Measurements from ENCODE around the gene SLC7A8.

- no peak for TF ChIP-seq POLR2A (IDR thresholded peaks at IDR 0.05)
- TF ChIP-seq, protein P1, sequence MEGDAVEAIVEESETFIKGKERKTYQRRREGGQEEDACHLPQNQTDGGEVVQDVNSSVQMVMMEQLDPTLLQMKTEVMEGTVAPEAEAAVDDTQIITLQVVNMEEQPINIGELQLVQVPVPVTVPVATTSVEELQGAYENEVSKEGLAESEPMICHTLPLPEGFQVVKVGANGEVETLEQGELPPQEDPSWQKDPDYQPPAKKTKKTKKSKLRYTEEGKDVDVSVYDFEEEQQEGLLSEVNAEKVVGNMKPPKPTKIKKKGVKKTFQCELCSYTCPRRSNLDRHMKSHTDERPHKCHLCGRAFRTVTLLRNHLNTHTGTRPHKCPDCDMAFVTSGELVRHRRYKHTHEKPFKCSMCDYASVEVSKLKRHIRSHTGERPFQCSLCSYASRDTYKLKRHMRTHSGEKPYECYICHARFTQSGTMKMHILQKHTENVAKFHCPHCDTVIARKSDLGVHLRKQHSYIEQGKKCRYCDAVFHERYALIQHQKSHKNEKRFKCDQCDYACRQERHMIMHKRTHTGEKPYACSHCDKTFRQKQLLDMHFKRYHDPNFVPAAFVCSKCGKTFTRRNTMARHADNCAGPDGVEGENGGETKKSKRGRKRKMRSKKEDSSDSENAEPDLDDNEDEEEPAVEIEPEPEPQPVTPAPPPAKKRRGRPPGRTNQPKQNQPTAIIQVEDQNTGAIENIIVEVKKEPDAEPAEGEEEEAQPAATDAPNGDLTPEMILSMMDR (IDR thresholded peaks at IDR 0.05): no peak
Observed at GRCh38 chr14:23079716-23080115, 103.7 kb downstream of the SLC7A8 start.

Measured in thyroid gland (tissue), 4 donors.